K562 (cell line): ENCODE data around the gene R3HDM2. TPM values are rescaled to one million over a fixed set of nuclear protein-coding genes. Genes with fewer than 3 reads are reported as not detected.

Source experiments
- CBX2 ChIP-seq: fragments of 200-600 bp; sonication (generic); IDR thresholded peaks from one replicate; pipeline ENCODE4 v1.6.1; 2012; ENCODE audit warnings: mild to moderate bottlenecking, low read length, inconsistent platforms; ENCODE audit not compliant: insufficient read depth, poor library complexity, severe bottlenecking
- ERF ChIP-seq: fragments of 450-650 bp; formaldehyde crosslinking; IDR thresholded peaks from 2 replicates; pipeline ENCODE4 v1.4.0; 2020; ENCODE audit warnings: mild to moderate bottlenecking, mixed read lengths
- KDM1A ChIP-seq, 2 experiments: fragments of 450-650 bp; IDR thresholded peaks; 2 replicates each; pipeline ENCODE4 v1.6.1; 2016; ENCODE audit warnings: mild to moderate bottlenecking in 2 of 2
- LCOR ChIP-seq: sonication (generic); formaldehyde crosslinking; IDR thresholded peaks from 2 replicates; pipeline ENCODE4 v1.8.0; 2022; ENCODE audit warnings: mild to moderate bottlenecking, missing genetic modification reagents
- MEIS2 ChIP-seq: fragments of 450-650 bp; IDR thresholded peaks from 2 replicates; pipeline ENCODE4 v1.6.1; 2014; ENCODE audit warnings: mild to moderate bottlenecking; ENCODE audit not compliant: partially characterized antibody
- MTF1 ChIP-seq: fragments of 250-450 bp; sonication (Bioruptor Pico); IDR thresholded peaks from 2 replicates; pipeline ENCODE4 v1.9.0; 2021; ENCODE audit warnings: moderate library complexity, mild to moderate bottlenecking, inconsistent platforms, borderline replicate concordance
- NR2C1 ChIP-seq, 2 experiments: fragments of 450-650 bp; IDR thresholded peaks; 2 replicates each; pipeline ENCODE4 v1.6.1; 2017; ENCODE audit warnings: mild to moderate bottlenecking in 2 of 2, antibody characterized with exemption in 1 of 2, inconsistent platforms in 1 of 2, missing compliant biosample characterization in 1 of 2, missing genetic modification characterization in 1 of 2
- NUFIP1 ChIP-seq: fragments of 450-650 bp; IDR thresholded peaks from 2 replicates; pipeline ENCODE4 v1.6.1; 2018; ENCODE audit not compliant: partially characterized antibody
- PBX2 ChIP-seq, 2 experiments: IDR thresholded peaks in 1 of 2; conservative IDR thresholded peaks in 1 of 2; 2 replicates each; pipeline ENCODE4 v1.6.1; 2016; ENCODE audit warnings: low read depth in 2 of 2, mild to moderate bottlenecking in 1 of 2, missing compliant biosample characterization in 1 of 2, missing genetic modification characterization in 1 of 2, moderate library complexity in 1 of 2
- POU5F1 ChIP-seq: fragments of 150-350 bp; IDR thresholded peaks from 2 replicates; pipeline ENCODE4 v1.6.1; 2014; ENCODE audit warnings: borderline replicate concordance, low read length, low read depth, mild to moderate bottlenecking; ENCODE audit not compliant: partially characterized antibody
- SRSF9 ChIP-seq: fragments of 200-400 bp; formaldehyde crosslinking; IDR thresholded peaks from 2 replicates; pipeline ENCODE4 v1.6.1; 2017; ENCODE audit warnings: low read depth, low read length, borderline replicate concordance
- TCF3 ChIP-seq: sonication (generic); formaldehyde crosslinking; IDR thresholded peaks from 2 replicates; pipeline ENCODE4 v1.4.0; 2020; ENCODE audit warnings: mild to moderate bottlenecking, missing genetic modification reagents
- TCF7L2 ChIP-seq: fragments of 150-350 bp; IDR thresholded peaks from 2 replicates; pipeline ENCODE4 v1.6.1; 2016; ENCODE audit warnings: low read depth, mild to moderate bottlenecking, low read length, moderate library complexity
- TRIM28 ChIP-seq: fragments of 450-650 bp; IDR thresholded peaks from 2 replicates; pipeline ENCODE4 v1.6.1; 2017
- ZBTB2 ChIP-seq: fragments of 450-650 bp; IDR thresholded peaks from 2 replicates; pipeline ENCODE4 v1.6.1; 2016; ENCODE audit warnings: antibody characterized with exemption
- ZNF224 ChIP-seq: sonication (generic); formaldehyde crosslinking; IDR thresholded peaks from 2 replicates; pipeline ENCODE4 v1.8.0; 2022; ENCODE audit warnings: mild to moderate bottlenecking, missing genetic modification reagents
- ZNF592 ChIP-seq: fragments of 450-650 bp; IDR thresholded peaks from 2 replicates; pipeline ENCODE4 v1.6.1; 2017; ENCODE audit warnings: antibody characterized with exemption, mild to moderate bottlenecking
- polyA plus RNA-seq, 8 experiments: library from polyadenylated mRNA; depleted of rRNA in 4 of 8; stranded (reverse) in 5 of 8; unstranded in 3 of 8; fragments of >200 nt; fragmentation: Nextera tagmentation in 2 of 8; fragmentation: Illumina TruSeq in 1 of 8; extraction: Ambion mirVana in 2 of 8; extraction: Trizol in 1 of 8; gene quantifications; 2 replicates each; pipeline versions ENCODE4 v1.2.1 to v1.2.3, GENCODE V29; 2011 to 2014; ENCODE audit warnings: inconsistent platforms in 1 of 8, missing spikeins in 1 of 8
- total RNA-seq, 7 experiments: library from RNA; depleted of rRNA in 6 of 7; stranded (reverse); fragments of >200 nt in 6 of 7; fragmentation: Illumina TruSeq in 2 of 7; extraction: Trizol in 2 of 7; gene quantifications; 2 replicates each; pipeline versions ENCODE4 v1.2.1 to v1.2.3, GENCODE V29; 2011 to 2021; ENCODE audit warnings: low replicate concordance in 1 of 7
- TF ChIP-seq, protein P1 (sequence below): fragments of 250-450 bp; sonication (Bioruptor Pico); IDR thresholded peaks from 2 replicates; pipeline ENCODE4 v1.6.1; 2021; ENCODE audit warnings: mild to moderate bottlenecking

R3HDM2 gene
- total and polyA plus RNA-seq, 9 of the 15 experiments (the other 6 are each of a cell fraction or from before 2014, with no cell fraction given): 3.3 to 18.8 (median 9.0) TPM

DNA sequence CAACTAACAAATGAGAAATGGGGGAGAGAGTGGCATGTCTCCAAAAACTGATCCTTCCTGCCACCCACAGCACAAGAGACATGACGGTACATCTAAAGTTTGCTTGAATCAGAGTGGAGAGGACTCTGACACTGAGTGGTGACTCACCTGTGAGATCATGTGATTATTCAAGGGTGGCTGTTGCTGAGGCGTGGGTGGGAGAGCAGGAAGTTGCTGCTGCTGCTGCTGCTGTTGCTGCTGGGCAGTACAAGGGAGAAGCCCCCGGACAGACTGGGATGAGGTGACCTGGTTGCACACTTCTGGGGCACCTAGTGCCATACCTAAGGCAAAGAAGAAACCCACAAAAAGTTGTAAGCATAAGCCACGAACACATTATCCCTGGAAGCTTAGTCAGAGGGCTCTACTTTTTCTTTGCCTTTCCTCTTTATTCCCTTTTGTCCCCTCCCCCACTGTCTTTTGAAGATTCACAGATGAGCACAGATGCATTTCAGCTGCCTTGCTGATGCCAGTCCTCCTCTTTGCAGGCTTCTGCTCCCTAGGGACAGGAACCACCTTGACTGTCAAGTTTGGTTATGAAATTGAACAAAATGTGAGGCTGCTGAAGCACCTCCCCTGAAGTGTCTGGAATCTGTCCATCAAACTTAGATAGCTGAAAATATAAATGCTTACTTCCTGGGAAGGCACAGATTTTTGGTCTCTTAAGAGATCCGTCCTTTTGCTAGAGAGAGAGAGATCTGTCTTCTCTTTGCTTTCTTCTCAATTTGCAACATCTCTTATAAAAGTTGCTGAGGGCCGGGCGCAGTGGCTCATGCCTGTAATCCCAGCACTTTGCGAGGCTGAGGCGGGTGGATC is 150.4 kb downstream of the R3HDM2 start (continued):
- no peak for TF ChIP-seq CBX2
- no peak for TF ChIP-seq MTF1 (CRISPR knock-in tag)
- TF ChIP-seq NUFIP1: no peak
- TF ChIP-seq ZNF224 (CRISPR knock-in tag): no peak
- TF ChIP-seq ZBTB2: peak; percentile 25; the same call in 1 of the 2 replicates
- TF ChIP-seq KDM1A (IDR thresholded peaks at IDR 0.05): no peak
- TF ChIP-seq, protein P1, sequence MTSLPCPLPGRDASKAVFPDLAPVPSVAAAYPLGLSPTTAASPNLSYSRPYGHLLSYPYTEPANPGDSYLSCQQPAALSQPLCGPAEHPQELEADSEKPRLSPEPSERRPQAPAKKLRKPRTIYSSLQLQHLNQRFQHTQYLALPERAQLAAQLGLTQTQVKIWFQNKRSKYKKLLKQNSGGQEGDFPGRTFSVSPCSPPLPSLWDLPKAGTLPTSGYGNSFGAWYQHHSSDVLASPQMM: no peak
- TF ChIP-seq TCF3 (CRISPR knock-in tag): no peak
- TF ChIP-seq MEIS2: peak; percentile 95
- peak; percentile 66 for TF ChIP-seq PBX2 (CRISPR knock-in tag; IDR thresholded peaks at IDR 0.05; ENCODE audit: low read depth)
- TF ChIP-seq PBX2 (tag; conservative IDR thresholded peaks at IDR 0.05; ENCODE audit: low read depth): peak; percentile 74
- no peak for TF ChIP-seq ERF (CRISPR knock-in tag)
- no peak for TF ChIP-seq POU5F1
- peak; percentile 70 for TF ChIP-seq ZNF592
- TF ChIP-seq NR2C1 (IDR thresholded peaks at IDR 0.05): no peak
- peak; percentile 20; the same call in 1 of the 2 replicates for TF ChIP-seq NR2C1 (tag; IDR thresholded peaks at IDR 0.05)
- TF ChIP-seq TCF7L2: no peak
- TF ChIP-seq TRIM28: no peak
- no peak for TF ChIP-seq LCOR (CRISPR knock-in tag)
- no peak for TF ChIP-seq SRSF9
